Measurements from ENCODE around the gene NYAP2.

Gene NYAP2

GRCh38 chr2:225691711-225692110 lies 292.2 kb downstream of the NYAP2 start:
- no peak overlapping the region for H3K9ac ChIP-seq (ENCODE audit: low read length)
- no peaks in the 10 kb centered on the region for H3K9me3 ChIP-seq (ENCODE audit: low read length)
- H2AFZ ChIP-seq (ENCODE audit: low read length), result no peak overlapping the region
- no peaks in the 10 kb centered on the region for H3K27me3 ChIP-seq (ENCODE audit: insufficient read depth, low read length)
- no peaks in the 10 kb centered on the region for H4K20me1 ChIP-seq (ENCODE audit: insufficient read depth, low read length)
- no peak overlapping the region for H3K4me3 ChIP-seq (ENCODE audit: low read depth, low read length, poor library complexity, severe bottlenecking)
- TF ChIP-seq CTCF (IDR thresholded peaks at IDR 0.05; ENCODE audit: low read length), result no peak
- TF ChIP-seq EZH2 (IDR thresholded peaks at IDR 0.05; ENCODE audit: borderline replicate concordance, low read length), result no peak
- no peak overlapping the region for H3K27ac ChIP-seq (ENCODE audit: low read depth, low read length, poor library complexity, severe bottlenecking)
- no peaks in the 10 kb centered on the region for H3K4me1 ChIP-seq (ENCODE audit: insufficient read depth, low read length, severe bottlenecking)
- no peaks in the 10 kb centered on the region for H3F3A ChIP-seq (ENCODE audit: insufficient read depth, low read length)
- no peaks in the 10 kb centered on the region for H3K79me2 ChIP-seq (ENCODE audit: insufficient read depth, low read length)
- H3K36me3 ChIP-seq (ENCODE audit: insufficient read depth, low read length), result no peaks in the 10 kb centered on the region
- no peaks in the 10 kb centered on the region for H3K9me2 ChIP-seq (ENCODE audit: low read depth, low read length)
- no peak overlapping the region for H3K4me2 ChIP-seq (ENCODE audit: low read length)

- Histone ChIP-seq H3K9me3 (ENCODE audit: low read length) (no peaks in the 10 kb centered on the region), H3K4me1 (ENCODE audit: insufficient read depth, low read length, severe bottlenecking) (no peaks in the 10 kb centered on the region), H3K9ac (ENCODE audit: low read length) (no peak overlapping the region), H4K20me1 (ENCODE audit: insufficient read depth, low read length) (no peaks in the 10 kb centered on the region), H3K4me3 (ENCODE audit: low read depth, low read length, poor library complexity, severe bottlenecking) (no peak overlapping the region), H3K79me2 (ENCODE audit: insufficient read depth, low read length) (no peaks in the 10 kb centered on the region), H3K9me2 (ENCODE audit: low read depth, low read length) (no peaks in the 10 kb centered on the region), H3K4me2 (ENCODE audit: low read length) (no peak overlapping the region), H3K27ac (ENCODE audit: low read depth, low read length, poor library complexity, severe bottlenecking) (no peak overlapping the region), H3K27me3 (ENCODE audit: insufficient read depth, low read length) (no peaks in the 10 kb centered on the region), H2AFZ (ENCODE audit: low read length) (no peak overlapping the region), H3K36me3 (ENCODE audit: insufficient read depth, low read length) (no peaks in the 10 kb centered on the region), H3F3A (ENCODE audit: insufficient read depth, low read length) (no peaks in the 10 kb centered on the region)
- TF ChIP-seq EZH2 (IDR thresholded peaks at IDR 0.05; ENCODE audit: borderline replicate concordance, low read length) (no peak), CTCF (IDR thresholded peaks at IDR 0.05; ENCODE audit: low read length) (no peak)
Measured at GRCh38 chr2:225693259-225693658, 293.7 kb downstream of the NYAP2 start.

- Histone ChIP-seq H3K9me2 (ENCODE audit: low read depth, low read length) (no peaks in the 10 kb centered on the region), H3K79me2 (ENCODE audit: insufficient read depth, low read length) (no peaks in the 10 kb centered on the region), H3K4me1 (ENCODE audit: insufficient read depth, low read length, severe bottlenecking) (no peaks in the 10 kb centered on the region), H3K4me3 (ENCODE audit: low read depth, low read length, poor library complexity, severe bottlenecking) (no peak overlapping the region), H3K4me2 (ENCODE audit: low read length) (no peak overlapping the region), H3F3A (ENCODE audit: insufficient read depth, low read length) (no peaks in the 10 kb centered on the region), H2AFZ (ENCODE audit: low read length) (no peak overlapping the region), H3K27me3 (ENCODE audit: insufficient read depth, low read length) (no peaks in the 10 kb centered on the region), H3K27ac (ENCODE audit: low read depth, low read length, poor library complexity, severe bottlenecking) (no peak overlapping the region), H3K9me3 (ENCODE audit: low read length) (no peaks in the 10 kb centered on the region), H4K20me1 (ENCODE audit: insufficient read depth, low read length) (no peaks in the 10 kb centered on the region), H3K36me3 (ENCODE audit: insufficient read depth, low read length) (no peaks in the 10 kb centered on the region), H3K9ac (ENCODE audit: low read length) (no peak overlapping the region)
- no peak for TF ChIP-seq CTCF (IDR thresholded peaks at IDR 0.05; ENCODE audit: low read length)
Measured at GRCh38 chr2:225694664-225695063, 295.2 kb downstream of the NYAP2 start.
